NCI-H2196 (cell line): ENCODE results near the gene PTPRA.
"Not testable (repeated sequence)": the region's sequence is repeated elsewhere in the genome, so short reads cannot be mapped to it uniquely, and the experiment has no call there.

Source experiments
- DNase-seq: peaks from one replicate; lab custom pipeline; 2025; ENCODE audit not compliant: unreplicated experiment; lab: John Stamatoyannopoulos, UW

Gene PTPRA

DNA sequence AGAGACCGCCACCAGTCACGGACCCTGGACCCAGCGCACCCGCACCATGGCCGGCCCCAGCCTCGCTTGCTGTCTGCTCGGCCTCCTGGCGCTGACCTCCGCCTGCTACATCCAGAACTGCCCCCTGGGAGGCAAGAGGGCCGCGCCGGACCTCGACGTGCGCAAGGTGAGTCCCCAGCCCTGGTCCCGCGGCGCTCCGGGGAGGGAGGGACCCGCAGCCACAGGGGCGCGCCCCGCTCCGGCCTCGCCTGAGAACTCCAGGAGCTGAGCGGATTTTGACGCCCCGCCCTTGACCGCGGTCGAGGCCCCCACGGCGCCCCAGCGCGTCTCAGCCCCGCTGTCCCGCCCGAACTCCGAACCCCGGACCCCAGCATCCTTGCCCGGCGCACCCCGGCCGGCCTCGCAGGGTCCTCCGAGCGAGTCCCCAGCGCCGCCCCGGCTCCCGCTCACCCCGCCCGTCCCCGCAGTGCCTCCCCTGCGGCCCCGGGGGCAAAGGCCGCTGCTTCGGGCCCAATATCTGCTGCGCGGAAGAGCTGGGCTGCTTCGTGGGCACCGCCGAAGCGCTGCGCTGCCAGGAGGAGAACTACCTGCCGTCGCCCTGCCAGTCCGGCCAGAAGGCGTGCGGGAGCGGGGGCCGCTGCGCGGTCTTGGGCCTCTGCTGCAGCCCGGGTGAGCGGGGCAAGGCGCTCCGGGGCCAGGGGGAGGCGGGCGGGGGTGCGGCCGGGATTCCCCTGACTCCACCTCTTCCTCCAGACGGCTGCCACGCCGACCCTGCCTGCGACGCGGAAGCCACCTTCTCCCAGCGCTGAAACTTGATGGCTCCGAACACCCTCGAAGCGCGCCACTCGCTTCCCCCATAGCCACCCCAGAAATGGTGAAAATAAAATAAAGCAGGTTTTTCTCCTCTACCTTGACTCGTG lies 198.6 kb downstream of the PTPRA start, which contains the start of gene OXT:
OXT (plus strand) TSS at position 11 of the 920 bp plus-strand sequence; CDS start at position 47, 36 bp downstream.
- no peak for DNase-seq

- DNase-seq: no peak
These were observed 199.4 kb downstream of the PTPRA start for GRCh38 chr20:3072530-3073250.

DNA sequence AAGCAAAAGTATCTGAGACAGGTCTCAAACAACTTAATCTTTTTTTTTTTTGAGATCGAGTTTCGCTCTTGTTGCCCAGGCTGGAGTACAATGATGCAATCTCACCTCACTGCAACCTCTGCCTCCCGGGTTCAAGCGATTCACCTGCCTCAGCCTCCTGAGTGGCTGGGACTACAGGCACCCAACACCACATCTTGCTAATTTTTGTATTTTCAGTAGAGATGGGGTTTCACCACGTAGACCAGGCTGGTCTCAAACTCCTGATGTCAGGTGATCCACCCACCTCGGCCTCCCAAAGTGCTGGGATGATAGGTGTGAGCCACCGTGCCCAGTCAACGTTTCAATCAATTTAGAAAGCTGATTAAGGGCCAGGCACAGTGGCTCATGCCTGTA lies 200.0 kb downstream of the PTPRA start:
- not testable (repeated sequence) for DNase-seq

GRCh38 chr20:3074812-3075211 lies 201.5 kb downstream of the PTPRA start:
- no peak for DNase-seq

- DNase-seq: not testable (repeated sequence)
These were observed 202.0 kb downstream of the PTPRA start for GRCh38 chr20:3075315-3075714.

DNA sequence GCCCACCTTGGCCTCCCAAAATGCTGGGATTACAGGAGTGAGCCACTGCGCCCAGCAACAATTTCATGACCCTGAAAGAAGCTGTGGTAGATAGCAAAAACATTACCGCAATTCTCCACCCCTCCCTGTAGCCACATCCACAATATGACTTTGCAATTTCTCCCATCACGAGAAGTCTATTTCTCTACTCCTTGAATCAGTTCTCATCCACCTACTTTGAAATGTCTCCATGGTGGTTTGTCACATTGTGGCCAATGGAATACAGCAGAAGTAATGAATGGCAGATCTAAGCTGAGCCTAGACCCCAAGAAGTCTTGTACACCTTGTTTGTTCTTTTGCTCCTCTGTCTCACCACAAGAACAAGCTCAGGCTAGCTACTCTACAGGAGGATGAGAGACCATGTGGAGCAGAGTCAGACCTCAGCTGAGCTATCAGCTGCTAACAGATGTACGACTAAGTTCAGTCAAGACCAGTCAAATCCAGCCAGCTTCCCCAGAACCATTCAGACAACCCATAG lies 204.4 kb downstream of the PTPRA start:
- no peak for DNase-seq

GRCh38 chr20:3080939-3081388 lies 207.7 kb downstream of the PTPRA start:
- no peak for DNase-seq

GRCh38 chr20:3081641-3082040 lies 208.4 kb downstream of the PTPRA start:
- DNase-seq: no peak

GRCh38 chr20:3082306-3082951 lies 209.1 kb downstream of the PTPRA start:
- no peak for DNase-seq

GRCh38 chr20:3082955-3083952 lies 210.0 kb downstream of the PTPRA start:
- DNase-seq: no peak

GRCh38 chr20:3084283-3084985 lies 211.2 kb downstream of the PTPRA start, which contains the start of gene AVP:
TSS of gene AVP (minus strand) at chr20:3084724. CDS start at chr20:3084674, 50 bp downstream.
- DNase-seq: no peak

GRCh38 chr20:3084986-3085360 lies 211.7 kb downstream of the PTPRA start:
- DNase-seq: no peak

GRCh38 chr20:3085571-3086072 lies 212.3 kb downstream of the PTPRA start:
- DNase-seq: no peak

DNA sequence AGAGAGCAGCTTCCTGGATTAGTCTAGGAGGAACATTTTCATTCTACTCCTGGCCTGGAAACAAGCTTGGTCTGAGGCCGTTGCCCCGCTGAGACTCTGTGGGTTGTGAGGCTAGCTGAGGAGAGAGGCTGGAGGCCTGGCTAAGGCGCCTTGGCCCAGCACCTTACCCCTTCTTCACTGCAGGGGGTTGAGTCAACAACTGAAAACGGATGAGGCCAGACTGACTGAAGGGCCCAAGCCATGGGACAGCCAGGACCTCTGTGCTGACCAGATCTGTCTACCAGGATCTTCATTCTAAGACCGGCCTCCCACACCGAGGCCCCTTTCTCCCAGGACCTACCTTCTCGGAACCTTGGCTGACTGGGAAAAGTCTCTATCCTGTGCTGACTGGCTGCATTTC lies 214.8 kb downstream of the PTPRA start:
- no peak for DNase-seq
